ENCODE data around the gene ISCU.

DNA sequence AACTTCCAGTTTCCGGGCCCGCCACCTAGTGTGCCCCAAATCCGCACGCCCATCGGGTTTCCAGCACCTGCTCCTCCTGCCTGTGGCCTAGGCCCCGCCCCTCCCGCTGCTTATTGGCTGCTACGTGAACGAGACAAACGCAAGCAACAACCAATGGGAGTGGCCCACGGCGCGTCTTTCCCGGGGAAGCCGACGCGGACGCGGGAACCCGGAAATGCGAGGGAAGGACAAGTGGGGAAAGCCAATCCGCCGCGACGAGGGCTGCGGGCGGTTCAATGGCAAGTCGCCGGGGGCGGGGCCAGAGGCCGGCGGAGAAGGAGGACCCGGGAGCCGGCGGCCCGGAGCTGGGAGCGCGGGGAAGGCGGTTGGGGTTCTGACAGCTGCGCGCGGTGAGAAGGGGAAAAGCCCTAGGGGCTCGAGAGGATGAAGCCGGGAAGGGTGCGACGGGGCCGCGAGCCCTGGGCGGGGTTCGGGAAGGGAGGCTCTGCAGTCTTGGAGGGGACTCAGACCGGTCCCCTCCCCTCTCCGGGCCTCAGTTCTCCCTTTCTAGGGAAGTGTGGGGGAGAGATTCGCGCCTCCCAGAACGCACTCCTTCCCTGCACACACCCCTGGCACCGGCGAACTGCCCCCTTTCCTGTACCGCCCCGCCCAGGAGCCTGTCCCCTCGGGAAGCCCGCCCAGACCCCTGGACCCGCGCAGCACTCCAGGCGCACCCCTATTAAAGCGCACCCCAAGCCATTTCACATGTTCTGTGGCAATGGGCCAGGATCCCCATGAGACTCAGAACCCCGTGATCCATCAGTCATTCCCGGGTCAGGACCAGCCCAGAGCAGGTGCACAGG, 47.2 kb upstream of the ISCU start, which contains the start of gene FICD:
- TF ChIP-seq, protein P1, sequence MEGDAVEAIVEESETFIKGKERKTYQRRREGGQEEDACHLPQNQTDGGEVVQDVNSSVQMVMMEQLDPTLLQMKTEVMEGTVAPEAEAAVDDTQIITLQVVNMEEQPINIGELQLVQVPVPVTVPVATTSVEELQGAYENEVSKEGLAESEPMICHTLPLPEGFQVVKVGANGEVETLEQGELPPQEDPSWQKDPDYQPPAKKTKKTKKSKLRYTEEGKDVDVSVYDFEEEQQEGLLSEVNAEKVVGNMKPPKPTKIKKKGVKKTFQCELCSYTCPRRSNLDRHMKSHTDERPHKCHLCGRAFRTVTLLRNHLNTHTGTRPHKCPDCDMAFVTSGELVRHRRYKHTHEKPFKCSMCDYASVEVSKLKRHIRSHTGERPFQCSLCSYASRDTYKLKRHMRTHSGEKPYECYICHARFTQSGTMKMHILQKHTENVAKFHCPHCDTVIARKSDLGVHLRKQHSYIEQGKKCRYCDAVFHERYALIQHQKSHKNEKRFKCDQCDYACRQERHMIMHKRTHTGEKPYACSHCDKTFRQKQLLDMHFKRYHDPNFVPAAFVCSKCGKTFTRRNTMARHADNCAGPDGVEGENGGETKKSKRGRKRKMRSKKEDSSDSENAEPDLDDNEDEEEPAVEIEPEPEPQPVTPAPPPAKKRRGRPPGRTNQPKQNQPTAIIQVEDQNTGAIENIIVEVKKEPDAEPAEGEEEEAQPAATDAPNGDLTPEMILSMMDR (conservative IDR thresholded peaks at IDR 0.05): no peak
- TF ChIP-seq EZH2 (IDR thresholded peaks at IDR 0.05; ENCODE audit: low read depth): no peak

Measured in PC-9 (cell line).